NCI-H2029 (cell line): ENCODE data around the gene ELAPOR1.

Experiments
- DNase-seq: peaks from one replicate; lab custom pipeline; 2025; lab: John Stamatoyannopoulos, UW

The ELAPOR1 gene

GRCh38 chr1:109099938-109100773, 13.8 kb upstream of the ELAPOR1 start:
- DNase-seq = peak; percentile 94

- DNase-seq = no peak
These were observed 9.4 kb upstream of the ELAPOR1 start for GRCh38 chr1:109104364-109105151.

- no peak for DNase-seq
These were observed 8.0 kb upstream of the ELAPOR1 start for GRCh38 chr1:109105881-109106280.

- no peak for DNase-seq
These were observed 6.1 kb upstream of the ELAPOR1 start for GRCh38 chr1:109107785-109108184.

- no peak for DNase-seq
These were observed 4.0 kb upstream of the ELAPOR1 start for GRCh38 chr1:109109906-109110305.

- DNase-seq = no peak
These were observed 2.4 kb upstream of the ELAPOR1 start for GRCh38 chr1:109111386-109112055.

- DNase-seq = no peak
These were observed 1.8 kb upstream of the ELAPOR1 start for GRCh38 chr1:109112056-109112651.

GRCh38 chr1:109112652-109113285, 1.1 kb upstream of the ELAPOR1 start:
- DNase-seq = peak; percentile 90

GRCh38 chr1:109114342-109114674, 393 bp downstream of the ELAPOR1 start:
- DNase-seq = no peak

GRCh38 chr1:109115685-109116084, 1.8 kb downstream of the ELAPOR1 start:
- DNase-seq = no peak

- DNase-seq = peak; percentile 69
These were observed 2.4 kb downstream of the ELAPOR1 start for GRCh38 chr1:109116286-109116685.

- DNase-seq = no peak
These were observed 4.2 kb downstream of the ELAPOR1 start for GRCh38 chr1:109118089-109118488.

- DNase-seq = no peak
These were observed 6.4 kb downstream of the ELAPOR1 start for GRCh38 chr1:109120356-109120755.

GRCh38 chr1:109131059-109131458, 17.1 kb downstream of the ELAPOR1 start:
- DNase-seq = no peak

- no peak for DNase-seq
These were observed 17.9 kb downstream of the ELAPOR1 start for GRCh38 chr1:109131800-109132199.

GRCh38 chr1:109133002-109133706, 19.2 kb downstream of the ELAPOR1 start:
- DNase-seq = no peak

GRCh38 chr1:109133815-109134214, 19.9 kb downstream of the ELAPOR1 start:
- no peak for DNase-seq

- DNase-seq = no peak
These were observed 20.5 kb downstream of the ELAPOR1 start for GRCh38 chr1:109134423-109134822.

GRCh38 chr1:109135940-109136339, 22.0 kb downstream of the ELAPOR1 start:
- no peak for DNase-seq

- no peak for DNase-seq
These were observed 22.9 kb downstream of the ELAPOR1 start for GRCh38 chr1:109136766-109137165.

GRCh38 chr1:109137958-109138357, 24.0 kb downstream of the ELAPOR1 start:
- no peak for DNase-seq
